ENCODE measurements around the gene FHAD1.

Gene FHAD1

GRCh38 chr1:15436881-15437442, 189.9 kb downstream of the FHAD1 start:
- TF ChIP-seq, protein P1, sequence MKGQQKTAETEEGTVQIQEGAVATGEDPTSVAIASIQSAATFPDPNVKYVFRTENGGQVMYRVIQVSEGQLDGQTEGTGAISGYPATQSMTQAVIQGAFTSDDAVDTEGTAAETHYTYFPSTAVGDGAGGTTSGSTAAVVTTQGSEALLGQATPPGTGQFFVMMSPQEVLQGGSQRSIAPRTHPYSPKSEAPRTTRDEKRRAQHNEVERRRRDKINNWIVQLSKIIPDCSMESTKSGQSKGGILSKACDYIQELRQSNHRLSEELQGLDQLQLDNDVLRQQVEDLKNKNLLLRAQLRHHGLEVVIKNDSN (IDR thresholded peaks at IDR 0.05), result no peak
- TF ChIP-seq, protein P2, sequence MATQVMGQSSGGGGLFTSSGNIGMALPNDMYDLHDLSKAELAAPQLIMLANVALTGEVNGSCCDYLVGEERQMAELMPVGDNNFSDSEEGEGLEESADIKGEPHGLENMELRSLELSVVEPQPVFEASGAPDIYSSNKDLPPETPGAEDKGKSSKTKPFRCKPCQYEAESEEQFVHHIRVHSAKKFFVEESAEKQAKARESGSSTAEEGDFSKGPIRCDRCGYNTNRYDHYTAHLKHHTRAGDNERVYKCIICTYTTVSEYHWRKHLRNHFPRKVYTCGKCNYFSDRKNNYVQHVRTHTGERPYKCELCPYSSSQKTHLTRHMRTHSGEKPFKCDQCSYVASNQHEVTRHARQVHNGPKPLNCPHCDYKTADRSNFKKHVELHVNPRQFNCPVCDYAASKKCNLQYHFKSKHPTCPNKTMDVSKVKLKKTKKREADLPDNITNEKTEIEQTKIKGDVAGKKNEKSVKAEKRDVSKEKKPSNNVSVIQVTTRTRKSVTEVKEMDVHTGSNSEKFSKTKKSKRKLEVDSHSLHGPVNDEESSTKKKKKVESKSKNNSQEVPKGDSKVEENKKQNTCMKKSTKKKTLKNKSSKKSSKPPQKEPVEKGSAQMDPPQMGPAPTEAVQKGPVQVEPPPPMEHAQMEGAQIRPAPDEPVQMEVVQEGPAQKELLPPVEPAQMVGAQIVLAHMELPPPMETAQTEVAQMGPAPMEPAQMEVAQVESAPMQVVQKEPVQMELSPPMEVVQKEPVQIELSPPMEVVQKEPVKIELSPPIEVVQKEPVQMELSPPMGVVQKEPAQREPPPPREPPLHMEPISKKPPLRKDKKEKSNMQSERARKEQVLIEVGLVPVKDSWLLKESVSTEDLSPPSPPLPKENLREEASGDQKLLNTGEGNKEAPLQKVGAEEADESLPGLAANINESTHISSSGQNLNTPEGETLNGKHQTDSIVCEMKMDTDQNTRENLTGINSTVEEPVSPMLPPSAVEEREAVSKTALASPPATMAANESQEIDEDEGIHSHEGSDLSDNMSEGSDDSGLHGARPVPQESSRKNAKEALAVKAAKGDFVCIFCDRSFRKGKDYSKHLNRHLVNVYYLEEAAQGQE (IDR thresholded peaks at IDR 0.05; ENCODE audit: low read depth), result no peak
- TF ChIP-seq CREB1 (IDR thresholded peaks at IDR 0.05; ENCODE audit: low read depth) (no peak), YY1 (IDR thresholded peaks at IDR 0.05; ENCODE audit: low read depth) (no peak), TAF1 (IDR thresholded peaks at IDR 0.05; ENCODE audit: low read depth) (no peak), TEAD4 (IDR thresholded peaks at IDR 0.05) (no peak)

- TF ChIP-seq RAD21 (IDR thresholded peaks at IDR 0.05; ENCODE audit: low read depth), result no peak
- no peak for TF ChIP-seq ZBTB7A (IDR thresholded peaks at IDR 0.05; ENCODE audit: low read depth)
- no peak for TF ChIP-seq EP300 (IDR thresholded peaks at IDR 0.05; ENCODE audit: borderline replicate concordance)
- TF ChIP-seq, protein P2 (IDR thresholded peaks at IDR 0.05; ENCODE audit: low read depth), result no peak
- TF ChIP-seq TCF12 (IDR thresholded peaks at IDR 0.05; ENCODE audit: low read depth), result no peak
- TF ChIP-seq NFIC (IDR thresholded peaks at IDR 0.05), result no peak
- no peak for TF ChIP-seq FOXM1 (IDR thresholded peaks at IDR 0.05; ENCODE audit: borderline replicate concordance, low read depth)
- TF ChIP-seq YY1 (IDR thresholded peaks at IDR 0.05; ENCODE audit: low read depth), result no peak
- TF ChIP-seq TAF1 (IDR thresholded peaks at IDR 0.05; ENCODE audit: low read depth), result no peak
- TF ChIP-seq, protein P1 (IDR thresholded peaks at IDR 0.05), result no peak
- no peak for TF ChIP-seq MAX (IDR thresholded peaks at IDR 0.05)
- TF ChIP-seq CREB1 (IDR thresholded peaks at IDR 0.05; ENCODE audit: low read depth), result no peak
These were observed 192.3 kb downstream of the FHAD1 start for GRCh38 chr1:15439325-15439724.

DNA sequence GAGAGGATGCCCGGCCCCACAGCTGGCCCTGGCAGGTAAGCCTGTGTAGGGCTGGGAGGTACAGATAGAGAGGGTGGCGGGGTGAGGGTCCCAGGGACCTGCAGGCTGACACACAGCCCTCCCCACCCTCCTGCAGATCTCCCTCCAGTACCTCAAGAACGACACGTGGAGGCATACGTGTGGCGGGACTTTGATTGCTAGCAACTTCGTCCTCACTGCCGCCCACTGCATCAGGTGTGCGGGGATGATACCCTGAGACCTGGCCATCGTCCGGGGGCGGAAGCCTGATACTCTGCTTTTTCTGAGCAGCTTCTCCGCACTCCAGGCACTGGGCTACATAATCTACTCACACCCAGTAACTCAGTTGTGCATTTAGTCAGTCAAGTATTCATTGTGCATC, 193.3 kb downstream of the FHAD1 start:
- TF ChIP-seq CREB1 (IDR thresholded peaks at IDR 0.05; ENCODE audit: low read depth), result no peak
- no peak for TF ChIP-seq EP300 (IDR thresholded peaks at IDR 0.05; ENCODE audit: borderline replicate concordance)
- no peak for TF ChIP-seq NFIC (IDR thresholded peaks at IDR 0.05)
- no peak for TF ChIP-seq RAD21 (IDR thresholded peaks at IDR 0.05; ENCODE audit: low read depth)
- no peak for TF ChIP-seq TAF1 (IDR thresholded peaks at IDR 0.05; ENCODE audit: low read depth)
- no peak for TF ChIP-seq MAX (IDR thresholded peaks at IDR 0.05)
- TF ChIP-seq TEAD4 (IDR thresholded peaks at IDR 0.05), result no peak
- no peak for TF ChIP-seq ZBTB7A (IDR thresholded peaks at IDR 0.05; ENCODE audit: low read depth)
- TF ChIP-seq FOXM1 (IDR thresholded peaks at IDR 0.05; ENCODE audit: borderline replicate concordance, low read depth), result no peak
- TF ChIP-seq, protein P2 (IDR thresholded peaks at IDR 0.05; ENCODE audit: low read depth), result no peak

DNA sequence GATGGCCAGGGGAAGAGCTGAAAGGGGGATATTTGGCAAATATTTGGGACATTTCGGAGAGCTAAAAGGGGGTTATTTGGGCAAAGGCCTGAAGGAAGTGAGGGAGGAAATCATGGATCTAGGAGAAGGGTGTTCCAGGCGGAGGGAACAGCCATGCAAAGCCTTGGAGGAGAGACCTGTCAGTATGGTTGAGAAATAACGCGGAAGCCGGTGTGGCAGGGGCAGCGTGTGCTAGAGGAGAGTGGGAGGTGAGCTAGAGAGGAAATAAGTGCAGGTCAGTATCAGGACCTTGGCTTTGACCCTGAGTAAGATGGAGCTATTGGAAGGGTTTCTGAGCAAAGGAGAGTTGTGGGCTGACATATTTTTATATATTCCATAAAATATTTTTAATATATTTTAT, 194.2 kb downstream of the FHAD1 start:
- TF ChIP-seq FOXM1 (IDR thresholded peaks at IDR 0.05; ENCODE audit: borderline replicate concordance, low read depth) (no peak), ZBTB7A (IDR thresholded peaks at IDR 0.05; ENCODE audit: low read depth) (no peak), TAF1 (IDR thresholded peaks at IDR 0.05; ENCODE audit: low read depth) (no peak), YY1 (IDR thresholded peaks at IDR 0.05; ENCODE audit: low read depth) (no peak), TCF12 (IDR thresholded peaks at IDR 0.05; ENCODE audit: low read depth) (no peak), RAD21 (IDR thresholded peaks at IDR 0.05; ENCODE audit: low read depth) (no peak), TEAD4 (IDR thresholded peaks at IDR 0.05) (no peak), CEBPB (IDR thresholded peaks at IDR 0.05) (no peak), MAX (IDR thresholded peaks at IDR 0.05) (no peak), EP300 (IDR thresholded peaks at IDR 0.05; ENCODE audit: borderline replicate concordance) (no peak), NFIC (IDR thresholded peaks at IDR 0.05) (no peak), EGR1 (IDR thresholded peaks at IDR 0.05) (no peak), CREB1 (IDR thresholded peaks at IDR 0.05; ENCODE audit: low read depth) (no peak)
- TF ChIP-seq, protein P2 (IDR thresholded peaks at IDR 0.05; ENCODE audit: low read depth), result no peak
- TF ChIP-seq, protein P1 (IDR thresholded peaks at IDR 0.05), result no peak
